B cell (primary cell): ENCODE measurements around the gene PEPD. TPM values are rescaled to one million over a fixed set of nuclear protein-coding genes. Genes with fewer than 3 reads are reported as not detected.

ENCODE experiments used
- ATAC-seq: fragments of 200-7000 bp; cut with Tn5 transposase; one replicate; pipeline ENCODE4 v1.10.0; 2021; ENCODE audit warnings: low read depth, mild to moderate bottlenecking, moderate number of reproducible peaks, moderate library complexity
- CTCF ChIA-PET: fragments of 350-600 bp; sonication (Branson Sonifier 250); formaldehyde crosslinking; loops from one replicate; lab custom pipeline; 2021; ENCODE audit warnings: antibody characterized with exemption, inconsistent platforms; lab: Charles Lee
- POLR2A ChIA-PET: fragments of 350-600 bp; sonication (Branson Sonifier 250); formaldehyde crosslinking; loops from one replicate; lab custom pipeline; 2021; ENCODE audit warnings: antibody characterized with exemption; lab: Charles Lee
- DNase-seq: peaks from one replicate; pipeline ENCODE4 v3.0.0; 2013
- H2AFZ ChIP-seq: 2 replicates; pipeline ENCODE4 v1.6.1; 2012; ENCODE audit warnings: mild to moderate bottlenecking, low read depth, low read length; ENCODE audit not compliant: insufficient read depth, poor library complexity, severe bottlenecking
- H3K27ac ChIP-seq, 2 donors: 1 replicate in 1 of 2; 2 replicates in 1 of 2; pipeline ENCODE4 v1.5.1; 2012 to 2013; ENCODE audit warnings: low read length in 2 of 2, mild to moderate bottlenecking in 2 of 2, moderate library complexity in 1 of 2
- H3K27me3 ChIP-seq, 4 experiments: fragments of 200-600 bp in 1 of 4; sonication (generic) in 1 of 4; replicated peaks in 1 of 4; 1 replicate in 2 of 4; 2 replicates in 2 of 4; pipeline versions ENCODE4 v1.6.1 to v1.7.0; 2013 to 2016; ENCODE audit warnings: low read length in 3 of 4, mild to moderate bottlenecking in 2 of 4, mixed read lengths in 1 of 4, moderate library complexity in 1 of 4; ENCODE audit not compliant: insufficient read depth in 4 of 4, control insufficient read depth in 3 of 4; ENCODE audit errors: control extremely low read depth in 1 of 4
- H3K36me3 ChIP-seq, 2 experiments: replicated peaks in 1 of 2; 1 replicate in 1 of 2; 2 replicates in 1 of 2; pipeline versions ENCODE4 v1.6.1 to v1.7.1; 2013; ENCODE audit warnings: low read length in 1 of 2; ENCODE audit not compliant: insufficient read depth in 2 of 2, control insufficient read depth in 1 of 2; ENCODE audit errors: control extremely low read depth in 1 of 2, extremely low read depth in 1 of 2
- H3K4me1 ChIP-seq, 2 donors: fragments of 200-600 bp in 1 of 2; sonication (generic) in 1 of 2; 1 replicate in 1 of 2; 2 replicates in 1 of 2; pipeline versions ENCODE4 v1.5.1 to v1.6.1; 2013 to 2017; ENCODE audit warnings: low read length in 2 of 2; ENCODE audit not compliant: control insufficient read depth in 2 of 2, insufficient read depth in 2 of 2
- H3K4me2 ChIP-seq: replicated peaks from 2 replicates; pipeline ENCODE3; 2012; ENCODE audit warnings: mild to moderate bottlenecking, low read depth, low read length; ENCODE audit not compliant: poor library complexity, severe bottlenecking
- H3K4me3 ChIP-seq, 5 experiments: fragments of 200-600 bp in 1 of 5; sonication (generic) in 1 of 5; 1 replicate in 3 of 5; 2 replicates in 2 of 5; pipeline versions ENCODE4 v1.5.1 to v1.7.0; 2011 to 2016; ENCODE audit warnings: low read length in 4 of 5, mild to moderate bottlenecking in 4 of 5, low read depth in 2 of 5, control low read depth in 1 of 5, moderate library complexity in 1 of 5; ENCODE audit not compliant: insufficient read depth in 1 of 5; ENCODE audit errors: control extremely low read depth in 1 of 5, extremely low read depth in 1 of 5
- H3K79me2 ChIP-seq: fragments of 200-600 bp; sonication (generic); one replicate; pipeline ENCODE4 v1.6.0; 2016; ENCODE audit warnings: low read length; ENCODE audit not compliant: control insufficient read depth, insufficient read depth
- H3K9ac ChIP-seq: fragments of 200-600 bp; sonication (generic); 2 replicates; pipeline ENCODE4 v1.6.1; 2017; ENCODE audit warnings: mild to moderate bottlenecking, low read length, moderate library complexity
- H3K9me3 ChIP-seq, 3 donors: one replicate each; pipeline versions ENCODE4 v1.6.1 to v1.7.1; 2013; ENCODE audit warnings: low read length in 2 of 3; ENCODE audit not compliant: control insufficient read depth in 2 of 3, insufficient read depth in 1 of 3; ENCODE audit errors: control extremely low read depth in 1 of 3
- H4K20me1 ChIP-seq: 2 replicates; pipeline ENCODE4 v1.6.0; 2012; ENCODE audit warnings: mild to moderate bottlenecking, low read length; ENCODE audit not compliant: insufficient read depth, control insufficient read depth, poor library complexity, severe bottlenecking
- H3K27ac Mint-ChIP-seq: one replicate; pipeline ENCODE4 v1.8.0; 2021; ENCODE audit warnings: mixed read lengths
- H3K27me3 Mint-ChIP-seq: one replicate; pipeline ENCODE4 v1.8.0; 2021; ENCODE audit warnings: mixed read lengths
- H3K4me1 Mint-ChIP-seq: one replicate; pipeline ENCODE4 v1.8.0; 2021; ENCODE audit warnings: mixed read lengths
- H3K4me3 Mint-ChIP-seq: one replicate; pipeline ENCODE4 v1.8.0; 2021; ENCODE audit warnings: mixed read lengths
- H3K9me3 Mint-ChIP-seq: one replicate; pipeline ENCODE4 v1.8.0; 2022; ENCODE audit warnings: mixed read lengths; ENCODE audit not compliant: insufficient read depth
- CTCF ChIP-seq: fragments of 200-600 bp; IDR thresholded peaks from one replicate; pipeline ENCODE4 v1.8.0; 2022; ENCODE audit warnings: antibody characterized with exemption, mild to moderate bottlenecking
- EZH2 ChIP-seq: IDR thresholded peaks from 2 replicates; pipeline ENCODE4 v1.6.1; 2012; ENCODE audit warnings: borderline replicate concordance, low read depth, mild to moderate bottlenecking, moderate library complexity, low read length; ENCODE audit not compliant: insufficient read depth, poor library complexity, severe bottlenecking
- WGBS: methylation state at CpG from one replicate; pipeline ENCODE4 v1.1.5; 2013; ENCODE audit warnings: missing lambda C conversion rate; ENCODE audit not compliant: insufficient coverage; 5-methylcytosine and 5-hydroxymethylcytosine counted together
- intact Hi-C: fragments of 100-400 bp; cut with micrococcal nuclease; formaldehyde crosslinking; loops from one replicate; pipeline ENCODE4 v1.10.0; 2022
- polyA plus RNA-seq: library from polyadenylated mRNA; depleted of rRNA; stranded (reverse); fragments of >200 nt; gene quantifications from 2 replicates; pipeline ENCODE4 v1.2.3, GENCODE V29; 2012
- total RNA-seq, 2 donors: library from RNA; stranded (reverse); fragments of 120-200 nt in 1 of 2; gene quantifications; 1 replicate in 1 of 2; 2 replicates in 1 of 2; pipeline versions ENCODE4 v1.2.3 to v1.2.4, GENCODE V29; 2013 to 2022

Gene PEPD
- total and polyA plus RNA-seq, 2 donors (not counting 1 experiment from before 2014, with no cell fraction given) = 36.4 to 42.7 TPM

GRCh38 chr19:33426621-33427361, 94.8 kb downstream of the PEPD start:
- H3K79me2 ChIP-seq = no peaks in the 10 kb centered on the region
- ChIA-PET POLR2A (no interaction called here), CTCF (no interaction called here)
- H3K9me3 ChIP-seq = no peaks in the 10 kb centered on the region
- no peaks in the 10 kb centered on the region for H4K20me1 ChIP-seq
- H3K27me3 ChIP-seq = no peaks in the 10 kb centered on the region
- Mint-ChIP-seq H3K27me3 (no peaks in the 10 kb centered on the region), H3K27ac (no peak overlapping the region), H3K9me3 (no peaks in the 10 kb centered on the region), H3K4me3 (no peak overlapping the region), H3K4me1 (peaks cover 2% of the 10 kb centered on the region)
- no peak for ATAC-seq
- H3K36me3 ChIP-seq = no peaks in the 10 kb centered on the region
- intact Hi-C loops = no loop called here
- no peaks in the 10 kb centered on the region for H3K4me1 ChIP-seq
- TF ChIP-seq CTCF (no peak), EZH2 (no peak)
- WGBS = 94% methylated on average over 21 of the region's 24 CpGs
- no peak overlapping the region for H2AFZ ChIP-seq
- no peak overlapping the region for H3K9ac ChIP-seq
- no peak for DNase-seq
- no peak overlapping the region for H3K4me2 ChIP-seq
- H3K27ac ChIP-seq = no peak overlapping the region
- H3K4me3 ChIP-seq = no peak overlapping the region

- no peak overlapping the region for H3K4me3 ChIP-seq
- TF ChIP-seq EZH2 (no peak), CTCF (no peak)
- H3K79me2 ChIP-seq = no peaks in the 10 kb centered on the region
- no peaks in the 10 kb centered on the region for H3K36me3 ChIP-seq
- no peaks in the 10 kb centered on the region for H3K4me1 Mint-ChIP-seq
- no peak overlapping the region for H3K9ac ChIP-seq
- H3K27me3 Mint-ChIP-seq = no peaks in the 10 kb centered on the region
- CTCF ChIA-PET = no interaction called here
- no peak overlapping the region for H3K4me3 Mint-ChIP-seq
- no peaks in the 10 kb centered on the region for H4K20me1 ChIP-seq
- ATAC-seq (no peak), DNase-seq (no peak)
- H3K4me2 ChIP-seq = no peak overlapping the region
- no peak overlapping the region for H3K27ac Mint-ChIP-seq
- no peaks in the 10 kb centered on the region for H3K27me3 ChIP-seq
- H2AFZ ChIP-seq = no peak overlapping the region
- POLR2A ChIA-PET = no interaction called here
- intact Hi-C loops = no loop called here
- WGBS = 96% methylated on average over 6 of the region's 8 CpGs
- H3K4me1 ChIP-seq = no peaks in the 10 kb centered on the region
- no peak overlapping the region for H3K27ac ChIP-seq
- H3K9me3 ChIP-seq = no peaks in the 10 kb centered on the region
- no peaks in the 10 kb centered on the region for H3K9me3 Mint-ChIP-seq
Observed at GRCh38 chr19:33424181-33424580, 97.4 kb downstream of the PEPD start.
